HL-60 (cell line): ENCODE data around the gene PHACTR3.

Source experiments
- DNase-seq, 2 experiments: peaks; one replicate each; pipeline ENCODE4 v3.0.0-alpha.2; 2010 to 2020; ENCODE audit warnings: low read depth in 1 of 2, low spot score in 1 of 2
- H3K27ac ChIP-seq: fragments of 250-450 bp; sonication (Bioruptor Pico); replicated peaks from 2 replicates; pipeline ENCODE4 v1.5.1; 2020; ENCODE audit warnings: mild to moderate bottlenecking, moderate library complexity
- H3K27me3 ChIP-seq: fragments of 250-450 bp; sonication (Bioruptor Pico); 2 replicates; pipeline ENCODE4 v1.5.1; 2021; ENCODE audit warnings: mild to moderate bottlenecking, moderate library complexity; ENCODE audit not compliant: insufficient read depth, poor library complexity, severe bottlenecking
- H3K4me3 ChIP-seq: replicated peaks from 2 replicates; pipeline ENCODE4 v1.5.1; 2011; ENCODE audit warnings: mild to moderate bottlenecking, control low read depth, low read length; ENCODE audit not compliant: insufficient read depth
- GABPA ChIP-seq: IDR thresholded peaks from 2 replicates; pipeline ENCODE4 v1.6.1; 2012; ENCODE audit warnings: low read depth
- POLR2AphosphoS5 ChIP-seq: IDR thresholded peaks from 2 replicates; pipeline ENCODE4 v1.6.1; 2012; ENCODE audit warnings: low read depth
- SPI1 ChIP-seq: IDR thresholded peaks from 2 replicates; pipeline ENCODE4 v1.6.1; 2012; ENCODE audit warnings: low read depth, mild to moderate bottlenecking, borderline replicate concordance
- TF ChIP-seq, protein P1 (sequence below): IDR thresholded peaks from 2 replicates; pipeline ENCODE4 v1.6.1; 2012; ENCODE audit warnings: low read depth; ENCODE audit not compliant: insufficient replicate concordance
- TF ChIP-seq, protein P2 (sequence below): IDR thresholded peaks from one replicate; pipeline ENCODE4 v1.5.1; 2011; ENCODE audit warnings: low read length, control low read depth, inconsistent platforms; ENCODE audit not compliant: insufficient read depth

PHACTR3 gene

DNA sequence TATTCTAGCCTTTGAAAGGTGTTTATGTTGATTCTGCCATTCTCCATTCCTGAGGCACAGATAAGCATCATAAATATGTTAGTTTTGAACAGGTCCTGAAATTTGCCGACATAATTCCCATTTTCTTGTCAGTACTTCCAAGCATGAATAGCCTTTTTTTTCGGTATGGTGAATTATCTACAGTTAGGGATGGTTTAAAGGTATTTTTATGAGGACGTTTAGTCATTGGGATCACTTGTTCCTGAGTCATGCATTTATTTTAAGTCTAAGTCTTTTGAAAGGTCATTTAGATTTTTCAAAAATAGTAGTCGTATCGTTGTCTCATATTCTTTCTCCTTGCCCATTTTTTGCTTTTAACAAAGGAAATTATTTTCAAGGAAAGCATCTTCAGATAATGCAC, 98.7 kb downstream of the PHACTR3 start:
- no peak overlapping the region for H3K27ac ChIP-seq
- DNase-seq: no peak
- no peak overlapping the region for H3K4me3 ChIP-seq
- TF ChIP-seq GABPA (no peak), SPI1 (no peak), POLR2AphosphoS5 (no peak)
- TF ChIP-seq, protein P1, sequence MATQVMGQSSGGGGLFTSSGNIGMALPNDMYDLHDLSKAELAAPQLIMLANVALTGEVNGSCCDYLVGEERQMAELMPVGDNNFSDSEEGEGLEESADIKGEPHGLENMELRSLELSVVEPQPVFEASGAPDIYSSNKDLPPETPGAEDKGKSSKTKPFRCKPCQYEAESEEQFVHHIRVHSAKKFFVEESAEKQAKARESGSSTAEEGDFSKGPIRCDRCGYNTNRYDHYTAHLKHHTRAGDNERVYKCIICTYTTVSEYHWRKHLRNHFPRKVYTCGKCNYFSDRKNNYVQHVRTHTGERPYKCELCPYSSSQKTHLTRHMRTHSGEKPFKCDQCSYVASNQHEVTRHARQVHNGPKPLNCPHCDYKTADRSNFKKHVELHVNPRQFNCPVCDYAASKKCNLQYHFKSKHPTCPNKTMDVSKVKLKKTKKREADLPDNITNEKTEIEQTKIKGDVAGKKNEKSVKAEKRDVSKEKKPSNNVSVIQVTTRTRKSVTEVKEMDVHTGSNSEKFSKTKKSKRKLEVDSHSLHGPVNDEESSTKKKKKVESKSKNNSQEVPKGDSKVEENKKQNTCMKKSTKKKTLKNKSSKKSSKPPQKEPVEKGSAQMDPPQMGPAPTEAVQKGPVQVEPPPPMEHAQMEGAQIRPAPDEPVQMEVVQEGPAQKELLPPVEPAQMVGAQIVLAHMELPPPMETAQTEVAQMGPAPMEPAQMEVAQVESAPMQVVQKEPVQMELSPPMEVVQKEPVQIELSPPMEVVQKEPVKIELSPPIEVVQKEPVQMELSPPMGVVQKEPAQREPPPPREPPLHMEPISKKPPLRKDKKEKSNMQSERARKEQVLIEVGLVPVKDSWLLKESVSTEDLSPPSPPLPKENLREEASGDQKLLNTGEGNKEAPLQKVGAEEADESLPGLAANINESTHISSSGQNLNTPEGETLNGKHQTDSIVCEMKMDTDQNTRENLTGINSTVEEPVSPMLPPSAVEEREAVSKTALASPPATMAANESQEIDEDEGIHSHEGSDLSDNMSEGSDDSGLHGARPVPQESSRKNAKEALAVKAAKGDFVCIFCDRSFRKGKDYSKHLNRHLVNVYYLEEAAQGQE: no peak
- TF ChIP-seq, protein P2, sequence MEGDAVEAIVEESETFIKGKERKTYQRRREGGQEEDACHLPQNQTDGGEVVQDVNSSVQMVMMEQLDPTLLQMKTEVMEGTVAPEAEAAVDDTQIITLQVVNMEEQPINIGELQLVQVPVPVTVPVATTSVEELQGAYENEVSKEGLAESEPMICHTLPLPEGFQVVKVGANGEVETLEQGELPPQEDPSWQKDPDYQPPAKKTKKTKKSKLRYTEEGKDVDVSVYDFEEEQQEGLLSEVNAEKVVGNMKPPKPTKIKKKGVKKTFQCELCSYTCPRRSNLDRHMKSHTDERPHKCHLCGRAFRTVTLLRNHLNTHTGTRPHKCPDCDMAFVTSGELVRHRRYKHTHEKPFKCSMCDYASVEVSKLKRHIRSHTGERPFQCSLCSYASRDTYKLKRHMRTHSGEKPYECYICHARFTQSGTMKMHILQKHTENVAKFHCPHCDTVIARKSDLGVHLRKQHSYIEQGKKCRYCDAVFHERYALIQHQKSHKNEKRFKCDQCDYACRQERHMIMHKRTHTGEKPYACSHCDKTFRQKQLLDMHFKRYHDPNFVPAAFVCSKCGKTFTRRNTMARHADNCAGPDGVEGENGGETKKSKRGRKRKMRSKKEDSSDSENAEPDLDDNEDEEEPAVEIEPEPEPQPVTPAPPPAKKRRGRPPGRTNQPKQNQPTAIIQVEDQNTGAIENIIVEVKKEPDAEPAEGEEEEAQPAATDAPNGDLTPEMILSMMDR: no peak
- H3K27me3 ChIP-seq: peaks cover 10% of the 10 kb centered on the region

DNA sequence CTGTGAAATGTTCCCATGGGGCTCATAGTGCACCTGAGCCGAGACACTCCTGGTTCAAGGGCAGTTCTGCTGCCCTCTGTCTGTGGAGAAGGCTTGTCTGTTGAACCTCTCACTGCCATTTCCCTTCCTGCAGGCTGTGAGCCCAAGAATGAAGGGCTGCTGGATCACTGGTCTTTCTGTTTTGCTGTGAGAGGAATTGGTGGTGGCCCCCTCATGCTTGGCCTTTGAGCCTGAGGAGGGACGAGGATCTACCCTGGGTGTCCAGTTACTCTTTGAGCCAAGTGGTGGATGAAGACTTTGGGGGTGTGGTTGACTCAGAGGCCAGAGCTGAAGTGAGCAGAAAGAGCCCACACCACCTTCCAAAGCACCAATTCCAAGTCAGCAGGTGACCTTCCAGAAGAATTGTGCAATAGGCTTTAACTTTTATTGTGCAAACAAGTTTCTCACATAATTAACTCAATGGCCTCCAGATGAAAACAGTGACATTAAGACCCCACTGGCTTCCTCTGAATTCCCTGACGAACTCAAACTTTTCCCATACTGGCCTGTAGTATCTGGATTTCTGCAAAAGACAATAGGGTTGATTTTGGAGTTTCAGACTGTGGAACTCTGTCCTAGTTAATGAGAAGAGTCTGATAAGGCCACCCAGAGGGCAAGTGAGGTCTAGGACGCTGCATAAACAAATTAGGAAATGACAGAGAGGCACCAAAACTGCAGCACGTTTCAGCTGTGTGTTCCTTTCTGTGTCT, 101.5 kb downstream of the PHACTR3 start:
- DNase-seq: no peak
- no peak overlapping the region for H3K27ac ChIP-seq
- no peak overlapping the region for H3K4me3 ChIP-seq
- peaks cover 9% of the 10 kb centered on the region for H3K27me3 ChIP-seq
- TF ChIP-seq, protein P2: no peak
- TF ChIP-seq POLR2AphosphoS5: no peak
- TF ChIP-seq, protein P1: no peak
- TF ChIP-seq GABPA: no peak
- no peak for TF ChIP-seq SPI1

DNA sequence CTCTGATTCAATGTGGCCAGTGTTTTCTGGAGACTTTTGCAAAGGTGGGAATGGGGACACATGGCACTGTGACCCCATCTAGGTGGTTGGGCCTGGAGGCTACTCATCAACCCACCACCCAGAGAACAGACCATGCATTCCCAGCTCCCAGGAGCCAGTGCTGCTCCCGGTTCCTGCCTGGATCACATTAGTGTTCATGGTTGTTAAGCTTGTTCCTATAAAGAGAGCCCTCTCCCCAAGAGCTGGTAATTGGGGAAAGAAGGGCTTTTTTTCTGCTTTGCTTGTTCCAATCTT, 102.0 kb downstream of the PHACTR3 start:
- Histone ChIP-seq H3K27me3 (peaks cover 9% of the 10 kb centered on the region), H3K27ac (no peak overlapping the region)
- TF ChIP-seq POLR2AphosphoS5: no peak
- no peak for TF ChIP-seq GABPA
- TF ChIP-seq, protein P2: no peak
- TF ChIP-seq, protein P1: no peak
- no peak for TF ChIP-seq SPI1

More for the DNA sequence above, 102.0 kb downstream of the PHACTR3 start:
- no peak for DNase-seq
- H3K4me3 ChIP-seq: no peak overlapping the region
